GM08714 (cell line): ENCODE measurements around the gene IKZF4.

Source experiments
- H3K4me3 ChIP-seq: fragments of 200-500 bp; sonication (Bioruptor generic); 2 replicates; pipeline ENCODE4 v1.5.1; 2014; ENCODE audit warnings: mild to moderate bottlenecking, low read length, inconsistent platforms
- ZNF274 ChIP-seq: IDR thresholded peaks from 2 replicates; pipeline ENCODE4 v1.6.1; 2012; ENCODE audit warnings: mild to moderate bottlenecking, low read depth, low read length

Gene IKZF4

DNA sequence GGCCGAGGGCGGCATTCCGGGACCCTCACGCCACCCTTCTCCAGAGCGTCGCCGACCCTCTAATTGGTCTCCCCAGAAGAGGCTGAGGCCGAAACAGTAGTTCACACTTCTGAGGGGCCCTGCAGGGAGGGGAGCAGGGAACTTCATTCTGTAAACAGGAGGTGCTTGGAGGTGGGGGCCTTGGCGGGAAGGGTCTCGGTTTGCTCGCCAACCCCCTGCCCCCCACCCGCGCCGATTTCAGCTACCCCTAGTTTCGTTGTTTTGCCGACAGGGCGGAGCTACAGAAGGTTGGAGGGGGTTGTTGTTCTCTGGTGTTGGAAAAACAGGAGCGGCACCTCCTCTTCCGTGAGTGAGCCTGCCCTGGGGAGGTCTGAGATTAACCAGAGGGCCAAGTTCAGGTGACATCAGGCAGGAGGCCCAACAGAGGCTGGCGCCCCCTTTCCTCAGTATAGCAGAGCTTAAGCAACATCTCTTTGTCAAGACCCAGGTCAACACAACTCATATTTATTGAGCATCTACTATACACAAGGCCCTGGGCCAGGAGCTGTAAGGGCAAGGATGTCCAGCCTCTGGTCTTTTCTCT lies 59.8 kb downstream of the IKZF4 start:
- H3K4me3 ChIP-seq = no peak overlapping the region
- no peak for TF ChIP-seq ZNF274

DNA sequence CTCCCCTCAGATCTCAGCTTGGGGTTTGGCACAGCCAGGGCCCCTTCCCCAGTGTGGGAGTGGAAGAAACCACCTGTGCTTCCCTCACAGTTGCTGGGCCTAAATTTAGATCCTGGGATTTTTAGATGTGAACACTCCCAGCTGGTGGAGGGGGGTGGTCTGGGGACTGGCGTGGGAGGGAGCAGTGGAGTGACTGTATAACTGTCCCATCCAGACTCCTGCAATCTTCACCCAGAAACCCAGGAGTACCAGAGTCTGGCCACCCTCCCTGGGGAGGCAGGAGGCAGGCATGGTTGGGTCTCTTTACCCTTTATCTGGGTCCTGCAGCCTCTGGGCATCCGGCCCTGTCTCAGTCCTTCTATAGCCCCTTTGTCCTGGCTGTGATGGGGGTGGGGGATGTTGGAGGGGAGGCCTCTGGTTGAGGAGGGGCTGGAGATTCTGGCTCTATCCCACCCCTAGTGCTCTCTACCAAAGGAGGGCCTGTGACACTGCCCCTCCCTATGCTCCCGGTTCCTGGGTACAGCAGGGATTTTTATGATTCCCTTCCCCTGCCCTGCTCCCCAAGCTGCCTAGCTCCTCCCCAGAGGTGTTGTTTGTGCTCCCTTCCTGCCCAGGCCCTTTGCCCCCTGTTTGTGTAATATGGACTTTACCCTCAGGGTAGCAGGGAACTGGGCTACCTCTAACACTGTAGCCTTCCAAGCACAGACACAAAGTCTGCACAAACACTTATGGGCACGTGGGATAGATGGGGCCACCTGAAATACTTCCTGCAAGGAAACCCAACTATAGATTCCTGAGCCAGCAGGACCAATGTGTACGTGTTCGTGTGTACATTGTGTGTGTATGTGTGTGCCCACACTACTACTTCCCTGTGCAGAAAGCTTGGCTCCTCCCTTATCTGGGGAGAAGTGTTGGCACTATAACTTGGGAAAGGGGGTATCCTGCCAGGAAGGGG lies 60.8 kb downstream of the IKZF4 start:
- no peak overlapping the region for H3K4me3 ChIP-seq
- TF ChIP-seq ZNF274 = no peak

DNA sequence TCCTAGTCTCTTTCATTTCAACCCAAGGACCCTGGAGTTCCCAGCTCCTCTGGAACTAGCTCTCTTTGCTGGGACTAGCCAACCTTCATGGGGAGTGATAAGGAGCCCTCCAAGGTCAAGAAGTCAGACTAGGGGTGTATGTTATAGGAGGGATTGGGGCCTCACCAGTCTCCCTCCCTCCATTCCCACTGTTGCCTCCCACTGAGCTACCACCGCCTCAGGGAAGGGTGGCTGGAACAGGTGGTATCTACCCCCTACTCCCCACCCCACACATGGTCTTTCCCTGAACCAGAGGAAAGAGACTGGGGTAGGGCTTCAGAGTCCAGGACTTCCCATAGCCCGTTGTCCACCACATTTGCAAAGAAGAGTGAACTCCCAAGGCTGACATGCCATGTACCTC lies 61.5 kb downstream of the IKZF4 start:
- H3K4me3 ChIP-seq = no peak overlapping the region

DNA sequence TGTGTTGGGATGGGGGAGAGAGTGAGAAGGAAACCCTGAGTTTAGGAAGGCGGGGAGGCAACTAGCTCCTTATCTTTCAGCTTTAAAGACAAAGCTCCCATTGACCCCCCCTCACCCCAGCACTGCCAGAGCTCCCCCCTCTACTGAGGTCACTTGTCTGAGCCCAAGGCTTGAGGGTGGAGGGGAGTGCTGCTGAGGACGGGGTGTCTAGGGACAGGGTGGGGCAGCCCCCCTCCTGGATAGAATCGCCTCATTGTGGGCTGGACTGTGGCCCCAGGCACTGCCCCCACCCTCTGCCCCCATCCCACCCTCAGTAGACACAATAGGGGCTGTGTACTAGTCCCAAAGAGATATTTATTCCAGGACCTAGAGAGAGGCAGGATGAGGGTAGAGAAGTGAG lies 62.1 kb downstream of the IKZF4 start:
- no peak for TF ChIP-seq ZNF274
- no peak overlapping the region for H3K4me3 ChIP-seq

More for the DNA sequence above, 61.5 kb downstream of the IKZF4 start:
- TF ChIP-seq ZNF274 = no peak

DNA sequence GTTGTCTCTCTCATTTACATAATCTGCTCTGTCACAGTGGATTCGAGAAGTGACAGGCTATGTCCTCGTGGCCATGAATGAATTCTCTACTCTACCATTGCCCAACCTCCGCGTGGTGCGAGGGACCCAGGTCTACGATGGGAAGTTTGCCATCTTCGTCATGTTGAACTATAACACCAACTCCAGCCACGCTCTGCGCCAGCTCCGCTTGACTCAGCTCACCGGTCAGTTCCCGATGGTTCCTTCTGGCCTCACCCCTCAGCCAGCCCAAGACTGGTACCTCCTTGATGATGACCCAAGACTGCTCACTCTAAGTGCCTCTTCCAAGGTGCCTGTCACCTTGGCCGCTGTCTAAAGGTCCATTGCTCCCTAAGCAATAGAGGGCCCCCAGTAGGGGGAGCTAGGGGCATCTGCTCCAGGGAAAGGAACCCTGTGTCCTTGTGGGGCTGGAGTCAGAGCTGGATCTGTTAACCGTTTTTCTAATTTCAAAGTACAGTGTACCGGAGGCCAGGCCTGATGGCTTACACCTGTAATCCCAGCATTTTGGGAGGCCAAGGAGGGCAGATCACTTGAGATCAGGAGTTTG lies 64.2 kb downstream of the IKZF4 start:
- no peak for TF ChIP-seq ZNF274
- H3K4me3 ChIP-seq = no peak overlapping the region

DNA sequence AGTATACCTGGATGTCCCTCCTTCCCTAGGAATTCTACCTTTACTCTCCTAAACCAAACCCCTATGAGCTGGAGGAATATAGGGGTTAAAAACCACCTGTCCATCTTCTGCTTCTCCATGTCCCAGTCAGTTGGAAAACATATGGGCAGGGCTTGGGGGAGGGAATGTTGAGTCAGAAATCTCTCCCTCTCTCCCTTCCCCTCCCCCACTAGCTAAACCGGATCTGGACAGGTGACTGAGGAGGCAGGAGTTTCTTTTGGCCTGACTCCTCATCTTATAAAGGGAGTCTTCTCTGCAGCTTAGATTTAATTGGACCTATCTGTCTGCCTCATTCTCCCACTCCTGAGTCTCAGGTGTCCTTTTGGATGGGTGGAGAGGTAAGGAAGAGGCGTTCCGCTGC lies 65.3 kb downstream of the IKZF4 start:
- TF ChIP-seq ZNF274 = no peak

DNA sequence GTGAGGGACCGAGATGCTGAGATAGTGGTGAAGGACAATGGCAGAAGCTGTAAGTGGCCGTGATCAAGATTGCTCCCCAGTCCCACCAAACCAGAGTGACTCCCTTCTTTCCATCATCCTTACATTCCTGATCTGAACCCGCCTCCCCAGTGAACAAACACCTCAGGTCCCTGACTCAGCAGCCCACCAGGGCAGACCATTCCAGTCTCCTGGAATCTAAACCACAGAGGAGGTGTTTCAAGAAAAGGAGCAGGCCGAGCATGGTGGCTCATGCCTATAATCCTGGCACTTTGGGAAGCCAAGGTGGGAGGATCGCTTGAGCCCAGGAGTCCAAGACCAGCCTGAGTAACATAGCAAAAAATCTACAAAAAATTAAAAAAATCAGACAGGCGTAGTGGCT lies 65.8 kb downstream of the IKZF4 start:
- TF ChIP-seq ZNF274 = no peak
- no peak overlapping the region for H3K4me3 ChIP-seq

More for the DNA sequence above, 65.3 kb downstream of the IKZF4 start:
- no peak overlapping the region for H3K4me3 ChIP-seq

DNA sequence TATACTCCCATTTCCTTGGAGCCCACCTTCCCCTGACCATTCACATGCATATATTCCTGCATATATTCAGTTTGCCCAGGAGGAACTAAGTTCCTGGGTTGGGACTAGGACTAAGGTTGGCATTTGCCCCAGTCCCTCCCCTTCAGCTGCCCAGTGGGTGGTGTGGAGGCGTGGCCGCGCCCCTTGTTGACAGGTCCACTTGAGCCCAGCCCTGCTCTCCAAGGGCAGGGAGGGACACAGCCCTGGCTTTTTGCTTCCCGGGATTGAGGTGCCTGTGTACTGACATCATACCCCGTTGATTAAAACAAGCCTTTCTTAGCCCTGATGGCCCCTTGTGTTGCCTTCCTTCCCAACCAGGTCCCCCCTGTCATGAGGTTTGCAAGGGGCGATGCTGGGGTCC lies 66.4 kb downstream of the IKZF4 start:
- TF ChIP-seq ZNF274 = no peak
- H3K4me3 ChIP-seq = no peak overlapping the region
